KMS-11 (cell line): ENCODE results near the gene CUL2.
A peak's percentile ranks its signal among the peaks of the same experiment; 100 is the strongest.

Experiments
- H2AFZ ChIP-seq: fragments of 200-600 bp; sonication (generic); 2 replicates; pipeline ENCODE4 v1.6.1; 2016; ENCODE audit warnings: antibody characterized with exemption, mixed run types, low read depth
- H3K27ac ChIP-seq: fragments of 200-600 bp; sonication (generic); 2 replicates; pipeline ENCODE4 v1.6.1; 2016; ENCODE audit warnings: mild to moderate bottlenecking, mixed run types
- H3K27me3 ChIP-seq: fragments of 200-600 bp; sonication (generic); 2 replicates; pipeline ENCODE4 v1.6.1; 2017; ENCODE audit warnings: mild to moderate bottlenecking, low read depth, mixed run types, moderate library complexity; ENCODE audit not compliant: insufficient read depth
- H3K36me3 ChIP-seq: fragments of 200-600 bp; sonication (generic); 2 replicates; pipeline ENCODE4 v1.6.1; 2017; ENCODE audit warnings: mild to moderate bottlenecking, mixed run types; ENCODE audit not compliant: insufficient read depth
- H3K4me1 ChIP-seq: fragments of 200-600 bp; sonication (generic); 2 replicates; pipeline ENCODE4 v1.6.1; 2016; ENCODE audit warnings: mild to moderate bottlenecking, low read depth, mixed run types; ENCODE audit not compliant: poor library complexity, severe bottlenecking
- H3K4me2 ChIP-seq: fragments of 200-600 bp; sonication (generic); 2 replicates; pipeline ENCODE4 v1.7.0; 2016; ENCODE audit warnings: mild to moderate bottlenecking, mixed run types
- H3K4me3 ChIP-seq: fragments of 200-600 bp; sonication (generic); IDR thresholded peaks from 2 replicates; pipeline ENCODE4 v1.6.1; 2017; ENCODE audit warnings: low read depth, low read length, mixed read lengths; ENCODE audit not compliant: insufficient read depth
- H3K79me2 ChIP-seq: fragments of 200-600 bp; sonication (generic); 2 replicates; pipeline ENCODE4 v1.6.1; 2016; ENCODE audit warnings: low read depth, mixed run types; ENCODE audit not compliant: insufficient read depth
- H3K9ac ChIP-seq: fragments of 200-600 bp; sonication (generic); 2 replicates; pipeline ENCODE4 v1.6.1; 2016; ENCODE audit warnings: mild to moderate bottlenecking, mixed run types
- H4K20me1 ChIP-seq: fragments of 200-600 bp; sonication (generic); 2 replicates; pipeline ENCODE4 v1.6.1; 2016; ENCODE audit warnings: mild to moderate bottlenecking, mixed run types; ENCODE audit not compliant: insufficient read depth
- CTCF ChIP-seq: fragments of 200-600 bp; sonication (generic); conservative IDR thresholded peaks from 2 replicates; pipeline ENCODE4 v1.6.1; 2017; ENCODE audit warnings: low read depth, mild to moderate bottlenecking, antibody characterized with exemption, low read length, moderate library complexity, mixed read lengths

Gene CUL2

DNA sequence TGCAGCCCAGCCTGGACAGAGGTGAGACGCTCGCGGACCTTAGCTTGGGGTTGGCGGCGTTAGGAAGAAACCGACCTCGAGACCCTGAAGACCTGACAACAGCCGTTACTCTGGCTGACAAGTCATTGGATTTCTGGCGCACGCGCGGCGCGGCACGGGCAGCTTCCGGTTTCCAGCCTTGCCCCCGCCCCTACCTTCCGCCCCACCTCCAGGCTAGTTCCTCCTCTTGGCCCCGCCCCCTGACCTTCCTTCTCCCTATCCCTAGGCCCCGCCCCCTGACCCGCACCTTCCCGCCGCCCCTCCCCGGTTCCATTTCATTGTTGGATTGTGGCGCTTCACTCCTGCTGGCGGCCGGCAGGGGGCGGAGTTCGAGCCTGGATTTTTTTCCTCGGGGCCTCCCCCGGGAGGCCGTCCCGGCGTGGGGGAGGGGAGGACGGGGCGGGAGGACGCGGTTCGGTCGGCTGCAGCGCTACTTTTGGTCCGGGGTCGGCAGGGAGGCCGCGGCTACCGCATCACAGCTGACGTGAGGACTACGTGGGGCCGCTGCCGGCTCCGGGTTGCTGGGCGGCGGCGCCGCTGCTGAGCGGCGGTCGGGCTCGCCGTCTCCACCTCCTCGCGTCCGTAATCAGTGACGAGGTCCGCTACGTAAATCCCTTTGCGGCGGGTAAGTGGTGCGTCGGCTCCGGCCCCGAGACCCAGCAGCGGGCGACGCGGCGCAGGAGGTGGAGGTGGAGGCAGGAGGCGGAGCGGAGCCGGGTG lies 36.6 kb upstream of the CUL2 start, which contains the start of gene CREM:
TSS of gene CREM (plus strand) at position 317 of the 759 bp plus-strand sequence. CDS start 10,990 bp downstream, outside the sequence.
- H3K9ac ChIP-seq, result peak within 1 kb of the TSS; percentile 97
- H3K27me3 ChIP-seq, result no peaks in the 10 kb centered on the region
- H3K79me2 ChIP-seq, result peaks cover 24% of the 10 kb centered on the region; the same call in 1 of the 2 replicates
- H3K4me2 ChIP-seq, result peak within 1 kb of the TSS; percentile 68
- H3K27ac ChIP-seq, result peak within 1 kb of the TSS; percentile 98
- H4K20me1 ChIP-seq, result no peaks in the 10 kb centered on the region
- no peaks in the 10 kb centered on the region for H3K36me3 ChIP-seq
- peaks cover 18% of the 10 kb centered on the region for H3K4me1 ChIP-seq
- peak within 1 kb of the TSS; percentile 95 for H2AFZ ChIP-seq
- peak within 1 kb of the TSS; percentile 64 for H3K4me3 ChIP-seq
- peak; percentile 89 for TF ChIP-seq CTCF

GRCh38 chr10:35126062-35126529 lies 36.0 kb upstream of the CUL2 start:
- no peaks in the 10 kb centered on the region for H4K20me1 ChIP-seq
- peaks cover 15% of the 10 kb centered on the region for H3K4me1 ChIP-seq
- H2AFZ ChIP-seq, result peak overlapping the region; percentile 95
- peak overlapping the region; percentile 98 for H3K27ac ChIP-seq
- H3K4me2 ChIP-seq, result peak overlapping the region; percentile 33
- no peak for TF ChIP-seq CTCF
- H3K9ac ChIP-seq, result peak overlapping the region; percentile 97
- no peak overlapping the region for H3K4me3 ChIP-seq
- peaks cover 24% of the 10 kb centered on the region; the same call in 1 of the 2 replicates for H3K79me2 ChIP-seq
- no peaks in the 10 kb centered on the region for H3K36me3 ChIP-seq
- H3K27me3 ChIP-seq, result no peaks in the 10 kb centered on the region

- Histone ChIP-seq H4K20me1 (no peaks in the 10 kb centered on the region), H3K4me3 (no peak overlapping the region), H2AFZ (no peak overlapping the region), H3K79me2 (peaks cover 22% of the 10 kb centered on the region; the same call in 1 of the 2 replicates), H3K36me3 (no peaks in the 10 kb centered on the region), H3K4me1 (peaks cover 15% of the 10 kb centered on the region), H3K4me2 (no peak overlapping the region), H3K9ac (no peak overlapping the region), H3K27ac (no peak overlapping the region), H3K27me3 (no peaks in the 10 kb centered on the region)
- TF ChIP-seq CTCF, result no peak
Measured at GRCh38 chr10:35124540-35124939, 34.4 kb upstream of the CUL2 start.

DNA sequence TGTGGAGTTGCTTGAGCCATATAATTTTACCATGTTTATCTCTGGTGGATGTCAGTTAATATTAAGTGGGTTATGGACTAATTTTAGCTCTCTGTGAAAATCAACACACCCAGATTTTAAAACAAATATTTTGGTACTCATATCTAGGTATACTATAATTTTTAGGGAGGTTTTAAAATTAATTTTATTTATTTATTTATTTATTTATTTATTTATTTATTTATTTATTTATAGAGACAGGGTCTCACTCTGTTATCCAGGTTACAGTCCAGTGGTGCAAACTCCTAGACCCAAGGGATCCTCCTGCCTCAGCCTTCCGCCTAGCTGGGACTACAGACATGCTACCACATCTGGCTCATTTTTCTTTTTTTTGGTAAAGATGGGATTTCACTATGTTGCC lies 29.2 kb upstream of the CUL2 start:
- Histone ChIP-seq H3K27me3 (no peaks in the 10 kb centered on the region), H3K36me3 (no peaks in the 10 kb centered on the region), H2AFZ (no peak overlapping the region), H4K20me1 (no peaks in the 10 kb centered on the region), H3K4me1 (no peaks in the 10 kb centered on the region), H3K27ac (no peak overlapping the region), H3K9ac (no peak overlapping the region), H3K4me3 (no peak overlapping the region), H3K4me2 (no peak overlapping the region), H3K79me2 (no peaks in the 10 kb centered on the region)
- no peak for TF ChIP-seq CTCF
